Body of pancreas (tissue), 4 donors: ENCODE measurements around the gene DRC3.

ENCODE experiments used
- CTCF ChIP-seq, 7 experiments: fragments of 450-650 bp in 4 of 7; fragments of 200-600 bp in 3 of 7; sonication (generic) in 3 of 7; IDR thresholded peaks; one replicate each; pipeline ENCODE4 v1.5.1; 2016 to 2019; ENCODE audit warnings: antibody characterized with exemption in 7 of 7
- POLR2A ChIP-seq, 3 donors: fragments of 450-650 bp; IDR thresholded peaks; one replicate each; pipeline ENCODE4 v1.6.1; 2016; ENCODE audit warnings: antibody characterized with exemption in 3 of 3, mild to moderate bottlenecking in 2 of 3

- TF ChIP-seq CTCF (IDR thresholded peaks at IDR 0.05) (no peak), POLR2A (IDR thresholded peaks at IDR 0.05) (no peak)
These were observed 21.1 kb upstream of the DRC3 start for GRCh38 chr17:17951524-17951923.
